ENCODE data around the gene CYLC2. TPM values are rescaled to one million over a fixed set of nuclear protein-coding genes. Genes with fewer than 3 reads are reported as not detected.

Gene CYLC2, protein sequence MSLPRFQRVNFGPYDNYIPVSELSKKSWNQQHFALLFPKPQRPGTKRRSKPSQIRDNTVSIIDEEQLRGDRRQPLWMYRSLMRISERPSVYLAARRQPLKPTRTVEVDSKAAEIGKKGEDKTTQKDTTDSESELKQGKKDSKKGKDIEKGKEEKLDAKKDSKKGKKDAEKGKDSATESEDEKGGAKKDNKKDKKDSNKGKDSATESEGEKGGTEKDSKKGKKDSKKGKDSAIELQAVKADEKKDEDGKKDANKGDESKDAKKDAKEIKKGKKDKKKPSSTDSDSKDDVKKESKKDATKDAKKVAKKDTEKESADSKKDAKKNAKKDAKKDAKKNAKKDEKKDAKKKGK
- not detected in 2 replicates for total RNA-seq

DNA sequence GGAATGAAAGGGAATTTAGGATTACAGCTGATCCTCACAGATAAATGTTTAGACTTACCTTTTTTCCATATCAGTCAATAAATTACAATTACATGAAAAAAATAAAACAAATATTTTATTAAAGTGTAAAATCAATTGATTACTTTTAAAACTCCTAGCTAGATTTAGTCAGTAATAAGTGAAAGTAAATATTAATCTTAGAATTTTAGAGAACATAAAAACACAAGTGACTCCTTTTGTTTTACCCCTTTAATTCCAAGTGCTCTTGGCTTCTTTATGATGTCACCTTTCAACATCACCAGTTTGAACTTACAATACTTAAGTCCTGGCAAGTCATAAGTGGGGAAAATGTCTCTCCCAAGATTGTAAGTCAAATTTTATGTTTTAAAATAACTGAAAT is at the start of gene CYLC2:
TSS of gene CYLC2 (plus strand) at position 301 of the 400 bp plus-strand sequence. CDS start at position 349, 48 bp downstream.
- no peak for DNase-seq (ENCODE audit: low spot score)
- intact Hi-C loops (cut with micrococcal nuclease), result no loop called here
- Mint-ChIP-seq H3K4me1 (ENCODE audit: low read depth) (no peaks in the 10 kb centered on the region), H3K27me3 (ENCODE audit: low read depth) (no peaks in the 10 kb centered on the region), H3K36me3 (ENCODE audit: low read depth) (no peaks in the 10 kb centered on the region), H3K9me3 (no peaks in the 10 kb centered on the region), H3K4me3 (ENCODE audit: low read depth) (no peak within 1 kb of the TSS), H3K27ac (no peak within 1 kb of the TSS)

DNA sequence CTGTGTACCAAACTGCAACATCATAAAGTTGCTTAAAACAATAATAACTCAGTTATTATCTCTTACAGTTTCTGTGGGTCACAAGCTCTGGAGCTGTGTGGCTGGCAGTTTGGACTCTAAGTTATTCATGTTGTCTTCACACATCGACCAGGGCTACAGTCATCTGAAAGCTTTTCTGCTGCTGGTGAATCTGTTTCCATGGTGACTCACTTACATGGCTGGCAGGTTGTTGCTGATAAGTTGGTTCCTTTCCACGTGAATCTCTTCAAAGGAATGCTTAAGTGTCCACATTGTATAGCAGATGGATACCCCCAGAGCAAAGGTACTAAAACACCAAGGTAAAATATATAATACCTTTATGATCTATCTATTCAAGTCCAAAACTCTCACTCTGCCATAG is 44.8 kb upstream of the CYLC2 start:
- Mint-ChIP-seq H3K27ac (no peak overlapping the region), H3K27me3 (ENCODE audit: low read depth) (no peaks in the 10 kb centered on the region), H3K4me1 (ENCODE audit: low read depth) (no peaks in the 10 kb centered on the region), H3K36me3 (ENCODE audit: low read depth) (no peaks in the 10 kb centered on the region), H3K4me3 (ENCODE audit: low read depth) (no peak overlapping the region), H3K9me3 (peaks cover 11% of the 10 kb centered on the region)
- intact Hi-C loops (cut with micrococcal nuclease), result no loop called here
- DNase-seq (ENCODE audit: low spot score), result no peak

- Mint-ChIP-seq H3K4me1 (ENCODE audit: low read depth) (no peaks in the 10 kb centered on the region), H3K4me3 (ENCODE audit: low read depth) (no peak overlapping the region), H3K27me3 (ENCODE audit: low read depth) (no peaks in the 10 kb centered on the region), H3K36me3 (ENCODE audit: low read depth) (no peaks in the 10 kb centered on the region), H3K9me3 (peaks cover 32% of the 10 kb centered on the region), H3K27ac (no peak overlapping the region)
- intact Hi-C loops (cut with micrococcal nuclease), result no loop called here
- no peak for DNase-seq (ENCODE audit: low spot score)
Measured at GRCh38 chr9:102966999-102967398, 28.1 kb upstream of the CYLC2 start.

- Mint-ChIP-seq H3K27ac (no peak overlapping the region), H3K27me3 (ENCODE audit: low read depth) (no peaks in the 10 kb centered on the region), H3K9me3 (peaks cover 33% of the 10 kb centered on the region), H3K4me3 (ENCODE audit: low read depth) (no peak overlapping the region), H3K4me1 (ENCODE audit: low read depth) (no peaks in the 10 kb centered on the region), H3K36me3 (ENCODE audit: low read depth) (no peaks in the 10 kb centered on the region)
- intact Hi-C loops (cut with micrococcal nuclease), result no loop called here
- no peak for DNase-seq (ENCODE audit: low spot score)
Measured at GRCh38 chr9:102967979-102968378, 27.2 kb upstream of the CYLC2 start.

- H3K4me3 Mint-ChIP-seq (ENCODE audit: low read depth), result no peak overlapping the region
- intact Hi-C loops (cut with micrococcal nuclease), result no loop called here
- no peaks in the 10 kb centered on the region for H3K36me3 Mint-ChIP-seq (ENCODE audit: low read depth)
- H3K27me3 Mint-ChIP-seq (ENCODE audit: low read depth), result no peaks in the 10 kb centered on the region
- no peaks in the 10 kb centered on the region for H3K4me1 Mint-ChIP-seq (ENCODE audit: low read depth)
- H3K9me3 Mint-ChIP-seq, result peaks cover 28% of the 10 kb centered on the region
- H3K27ac Mint-ChIP-seq, result no peak overlapping the region
- DNase-seq (ENCODE audit: low spot score), result no peak
Measured at GRCh38 chr9:102972780-102973179, 22.4 kb upstream of the CYLC2 start.

GRCh38 chr9:102974530-102974929 is 20.6 kb upstream of the CYLC2 start:
- Mint-ChIP-seq H3K27ac (no peak overlapping the region), H3K36me3 (ENCODE audit: low read depth) (no peaks in the 10 kb centered on the region), H3K4me1 (ENCODE audit: low read depth) (no peaks in the 10 kb centered on the region), H3K4me3 (ENCODE audit: low read depth) (no peak overlapping the region), H3K27me3 (ENCODE audit: low read depth) (no peaks in the 10 kb centered on the region), H3K9me3 (peaks cover 18% of the 10 kb centered on the region)
- DNase-seq (ENCODE audit: low spot score), result no peak
- intact Hi-C loops (cut with micrococcal nuclease), result no loop called here

DNA sequence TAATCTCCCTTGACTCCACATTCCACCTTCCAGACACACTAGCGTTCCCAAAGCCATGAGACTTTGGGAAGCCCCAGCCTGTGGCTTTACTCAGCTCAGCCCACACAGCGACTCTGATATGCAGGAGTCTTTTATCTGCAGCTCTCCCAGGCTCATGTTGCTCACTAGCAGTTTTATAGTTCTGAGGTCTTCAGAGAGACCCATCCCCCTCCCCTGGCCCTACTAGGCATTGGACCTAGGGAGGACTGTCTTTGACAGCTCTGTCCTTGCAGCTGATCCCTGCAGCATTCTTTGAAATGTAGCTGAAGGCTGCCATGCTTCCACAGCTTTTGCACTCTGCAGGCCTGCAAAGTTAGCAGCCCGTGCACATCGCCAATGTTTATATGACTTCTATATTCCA is 19.9 kb upstream of the CYLC2 start:
- no peak overlapping the region for H3K27ac Mint-ChIP-seq
- H3K27me3 Mint-ChIP-seq (ENCODE audit: low read depth), result no peaks in the 10 kb centered on the region
- intact Hi-C loops (cut with micrococcal nuclease), result no loop called here
- H3K4me3 Mint-ChIP-seq (ENCODE audit: low read depth), result no peak overlapping the region
- no peak for DNase-seq (ENCODE audit: low spot score)
- no peaks in the 10 kb centered on the region for H3K4me1 Mint-ChIP-seq (ENCODE audit: low read depth)
- H3K9me3 Mint-ChIP-seq, result peaks cover 16% of the 10 kb centered on the region
- no peaks in the 10 kb centered on the region for H3K36me3 Mint-ChIP-seq (ENCODE audit: low read depth)

- Mint-ChIP-seq H3K9me3 (peaks cover 12% of the 10 kb centered on the region), H3K4me1 (ENCODE audit: low read depth) (no peaks in the 10 kb centered on the region), H3K36me3 (ENCODE audit: low read depth) (no peaks in the 10 kb centered on the region), H3K27me3 (ENCODE audit: low read depth) (no peaks in the 10 kb centered on the region), H3K4me3 (ENCODE audit: low read depth) (no peak overlapping the region), H3K27ac (no peak overlapping the region)
- intact Hi-C loops (cut with micrococcal nuclease), result no loop called here
- no peak for DNase-seq (ENCODE audit: low spot score)
Measured at GRCh38 chr9:102985162-102985895, 9.8 kb upstream of the CYLC2 start.

DNA sequence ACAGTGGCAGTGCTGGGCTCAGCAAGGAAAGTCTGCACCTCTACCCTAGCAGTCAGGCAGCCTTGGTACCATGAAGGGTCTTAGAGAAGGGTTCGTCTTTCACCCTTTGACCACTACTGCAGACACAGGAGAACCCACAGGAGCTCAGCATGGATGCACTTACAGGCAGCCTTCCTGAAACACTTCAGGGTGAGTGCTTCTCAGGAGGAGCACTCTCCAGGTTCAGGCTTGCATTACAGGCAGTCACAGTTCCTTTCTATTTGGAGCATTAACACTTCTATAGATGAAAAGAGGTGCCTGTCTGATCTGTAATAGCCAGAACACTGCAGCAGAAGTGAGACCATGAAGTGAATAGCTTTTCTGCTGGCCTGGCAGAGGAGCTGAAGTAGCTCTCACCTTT is 8.7 kb upstream of the CYLC2 start:
- DNase-seq (ENCODE audit: low spot score), result no peak
- Mint-ChIP-seq H3K4me3 (ENCODE audit: low read depth) (no peak overlapping the region), H3K27ac (no peak overlapping the region), H3K27me3 (ENCODE audit: low read depth) (no peaks in the 10 kb centered on the region), H3K9me3 (peaks cover 12% of the 10 kb centered on the region), H3K4me1 (ENCODE audit: low read depth) (no peaks in the 10 kb centered on the region), H3K36me3 (ENCODE audit: low read depth) (no peaks in the 10 kb centered on the region)
- intact Hi-C loops (cut with micrococcal nuclease), result no loop called here

DNA sequence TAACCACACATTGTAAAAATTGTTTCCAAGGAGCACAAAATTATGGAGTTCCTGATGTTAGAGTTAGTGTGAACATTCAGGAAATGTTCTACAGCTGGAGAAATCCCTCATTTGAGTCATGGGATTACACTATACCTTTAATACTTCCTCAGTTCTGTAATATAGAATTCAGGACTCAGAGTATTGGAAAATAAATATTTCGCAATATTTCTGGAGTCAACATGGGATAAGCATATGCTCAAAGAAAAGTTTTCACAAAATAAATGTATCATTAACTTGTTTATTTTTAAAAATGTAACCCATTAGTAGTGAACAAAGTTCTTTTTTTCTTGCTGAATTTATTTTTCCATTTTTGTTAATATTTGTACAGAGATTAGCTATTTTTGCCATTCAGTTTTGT is 8.6 kb downstream of the CYLC2 start:
- DNase-seq (ENCODE audit: low spot score), result no peak
- no peaks in the 10 kb centered on the region for H3K27me3 Mint-ChIP-seq (ENCODE audit: low read depth)
- H3K4me1 Mint-ChIP-seq (ENCODE audit: low read depth), result no peaks in the 10 kb centered on the region
- no peak overlapping the region for H3K27ac Mint-ChIP-seq
- intact Hi-C loops (cut with micrococcal nuclease), result no loop called here
- no peak overlapping the region for H3K4me3 Mint-ChIP-seq (ENCODE audit: low read depth)
- no peaks in the 10 kb centered on the region for H3K36me3 Mint-ChIP-seq (ENCODE audit: low read depth)
- peaks cover 9% of the 10 kb centered on the region for H3K9me3 Mint-ChIP-seq

DNA sequence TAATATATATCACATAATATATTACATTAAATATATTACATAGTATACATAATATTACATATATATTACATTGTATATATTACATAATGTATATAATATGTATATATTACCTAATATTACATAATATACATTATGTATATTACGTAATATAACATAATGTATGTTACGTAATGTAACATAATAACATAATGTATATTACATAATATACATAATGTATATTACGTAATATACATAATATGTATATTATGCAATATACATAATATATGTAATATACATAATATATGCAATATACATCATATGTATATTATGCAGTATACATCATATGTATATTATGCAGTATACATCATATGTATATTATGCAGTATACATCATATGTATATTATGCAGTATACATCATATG is 19.1 kb downstream of the CYLC2 start:
- no peak for DNase-seq (ENCODE audit: low spot score)
- Mint-ChIP-seq H3K27ac (no peak overlapping the region), H3K9me3 (peaks cover 2% of the 10 kb centered on the region), H3K4me1 (ENCODE audit: low read depth) (no peaks in the 10 kb centered on the region), H3K36me3 (ENCODE audit: low read depth) (no peaks in the 10 kb centered on the region), H3K27me3 (ENCODE audit: low read depth) (no peaks in the 10 kb centered on the region), H3K4me3 (ENCODE audit: low read depth) (no peak overlapping the region)
- intact Hi-C loops (cut with micrococcal nuclease), result no loop called here

DNA sequence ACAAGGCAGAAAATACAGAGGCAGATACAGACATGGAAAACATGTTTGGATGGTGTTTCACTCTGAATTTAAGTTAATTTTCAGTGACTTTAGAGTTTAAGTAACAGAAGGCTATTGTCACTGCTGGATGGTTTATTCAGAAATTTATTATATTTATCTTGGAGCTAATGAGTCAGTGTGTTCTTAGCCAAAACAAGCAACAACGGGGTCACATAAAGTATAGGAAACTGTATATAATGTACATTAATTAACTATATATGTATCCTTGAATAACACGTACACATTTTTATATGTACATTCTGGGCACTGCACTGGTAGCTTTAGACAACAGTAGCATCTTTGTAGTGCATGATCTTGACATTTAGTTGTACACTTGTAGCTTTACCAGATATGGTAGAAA is 30.7 kb downstream of the CYLC2 start:
- intact Hi-C loops (cut with micrococcal nuclease), result no loop called here
- H3K36me3 Mint-ChIP-seq (ENCODE audit: low read depth), result no peaks in the 10 kb centered on the region
- H3K4me3 Mint-ChIP-seq (ENCODE audit: low read depth), result no peak overlapping the region
- no peak overlapping the region for H3K27ac Mint-ChIP-seq
- no peaks in the 10 kb centered on the region for H3K4me1 Mint-ChIP-seq (ENCODE audit: low read depth)
- H3K27me3 Mint-ChIP-seq (ENCODE audit: low read depth), result no peaks in the 10 kb centered on the region
- DNase-seq (ENCODE audit: low spot score), result no peak
- peaks cover 19% of the 10 kb centered on the region for H3K9me3 Mint-ChIP-seq
